Measurements from ENCODE around the gene ZNF862. TPM values are rescaled to one million over a fixed set of nuclear protein-coding genes. Genes with fewer than 3 reads are reported as not detected.

ZNF862 gene
- polyA plus RNA-seq, 3 donors, result 1.3 to 18.4 (median 2.7) TPM

DNA sequence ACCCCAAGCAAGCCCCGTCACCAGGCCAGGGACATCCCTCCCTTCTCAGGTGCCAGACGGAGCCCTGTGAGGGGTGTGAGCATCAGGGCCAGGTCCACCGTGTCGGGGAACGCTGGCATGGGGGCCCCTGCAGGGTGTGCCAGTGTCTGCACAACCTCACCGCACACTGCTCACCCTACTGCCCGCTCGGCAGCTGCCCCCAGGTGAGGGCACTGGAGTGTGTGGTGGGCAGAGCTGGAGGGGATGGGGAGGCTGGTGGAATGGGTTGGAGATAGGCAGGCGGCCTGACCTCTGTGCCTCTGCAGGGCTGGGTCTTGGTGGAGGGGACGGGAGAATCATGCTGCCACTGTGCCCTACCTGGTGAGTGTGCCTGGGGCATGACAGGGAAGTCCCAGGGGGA, 44.9 kb upstream of the ZNF862 start:
- peaks cover 3 to 28% of the 10 kb centered on the region in 2 donors for H3K27me3 ChIP-seq (ENCODE audit: control insufficient read depth in 2 of 2, insufficient read depth in 2 of 2, low read length in 2 of 2)

DNA sequence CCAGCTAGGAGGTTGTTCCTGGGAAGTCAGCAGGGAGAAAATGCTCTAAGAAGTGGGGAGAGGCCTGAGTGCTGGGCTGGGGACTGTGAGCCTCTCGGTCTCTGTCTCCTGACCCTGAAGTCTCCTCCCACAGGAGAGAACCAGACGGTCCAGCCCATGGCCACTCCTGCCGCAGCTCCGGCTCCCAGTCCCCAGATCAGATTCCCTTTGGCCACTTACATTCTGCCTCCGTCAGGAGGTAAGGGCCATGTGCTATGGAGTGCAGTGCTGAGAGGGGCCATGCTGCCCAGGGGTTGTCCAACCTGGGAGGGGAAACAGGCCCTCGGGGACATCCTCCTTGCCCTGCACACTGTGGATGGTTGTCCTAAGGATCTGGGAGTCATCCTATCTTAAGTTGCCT, 43.5 kb upstream of the ZNF862 start:
- no peaks in the 10 kb centered on the region for H3K79me2 ChIP-seq (ENCODE audit: insufficient read depth, low read length)
- H3K4me1 Mint-ChIP-seq, result peaks cover 4% of the 10 kb centered on the region
- H2AFZ ChIP-seq (ENCODE audit: insufficient read depth, low read depth, low read length, poor library complexity, severe bottlenecking), result no peak overlapping the region
- intact Hi-C loops (cut with micrococcal nuclease), result loop anchor here in 1 of 2 donors (5.0 kb wide), 1 partner anchor 132 kb away; no protein-coding TSS in a partner anchor
- H3K4me2 ChIP-seq (replicated peaks; ENCODE audit: extremely low read depth, low read length, poor library complexity, severe bottlenecking), result no peak overlapping the region
- H3K36me3 ChIP-seq (replicated peaks in 1 of 2; ENCODE audit: control insufficient read depth in 1 of 2, insufficient read depth in 2 of 2, low read length in 2 of 2), result no peaks in the 10 kb centered on the region
- H3K27ac ChIP-seq (ENCODE audit: low read depth in 1 of 2, low read length in 2 of 2), result no peak overlapping the region
- peaks cover 3 to 14% of the 10 kb centered on the region in 2 donors for H3K27me3 ChIP-seq (ENCODE audit: control insufficient read depth in 2 of 2, insufficient read depth in 2 of 2, low read length in 2 of 2)
- DNase-seq, result no peak
- H3K27me3 Mint-ChIP-seq (ENCODE audit: low read depth in 3 of 3), result peaks cover 13 to 31% (median 26%) of the 10 kb centered on the region in 3 donors
- H3K4me3 Mint-ChIP-seq, result no peak overlapping the region
- H3K9me3 ChIP-seq (replicated peaks in 1 of 2; ENCODE audit: control insufficient read depth in 1 of 2, insufficient read depth in 1 of 2, low read length in 2 of 2), result no peaks in the 10 kb centered on the region
- no peak overlapping the region for H3K9ac ChIP-seq (ENCODE audit: insufficient read depth, low read length, poor library complexity, severe bottlenecking)
- H3K27ac Mint-ChIP-seq, result no peak overlapping the region
- H3K36me3 Mint-ChIP-seq, result no peaks in the 10 kb centered on the region
- no CpG with 5 or more reads among the region's 6 CpGs for WGBS (ENCODE audit: insufficient coverage)
- no peak overlapping the region for H3K4me3 ChIP-seq (replicated peaks in 1 of 3; ENCODE audit: low read depth in 2 of 3, low read length in 3 of 3)
- peaks cover 0 to 2% (median 0%) of the 10 kb centered on the region in 7 donors for H3K9me3 Mint-ChIP-seq
- no peaks in the 10 kb centered on the region for H4K20me1 ChIP-seq (ENCODE audit: insufficient read depth, low read length)
- H3K4me1 ChIP-seq (ENCODE audit: control insufficient read depth in 1 of 2, insufficient read depth in 2 of 2, low read length in 2 of 2), result peaks cover 3 to 9% of the 10 kb centered on the region in 2 donors
- TF ChIP-seq, protein P1, sequence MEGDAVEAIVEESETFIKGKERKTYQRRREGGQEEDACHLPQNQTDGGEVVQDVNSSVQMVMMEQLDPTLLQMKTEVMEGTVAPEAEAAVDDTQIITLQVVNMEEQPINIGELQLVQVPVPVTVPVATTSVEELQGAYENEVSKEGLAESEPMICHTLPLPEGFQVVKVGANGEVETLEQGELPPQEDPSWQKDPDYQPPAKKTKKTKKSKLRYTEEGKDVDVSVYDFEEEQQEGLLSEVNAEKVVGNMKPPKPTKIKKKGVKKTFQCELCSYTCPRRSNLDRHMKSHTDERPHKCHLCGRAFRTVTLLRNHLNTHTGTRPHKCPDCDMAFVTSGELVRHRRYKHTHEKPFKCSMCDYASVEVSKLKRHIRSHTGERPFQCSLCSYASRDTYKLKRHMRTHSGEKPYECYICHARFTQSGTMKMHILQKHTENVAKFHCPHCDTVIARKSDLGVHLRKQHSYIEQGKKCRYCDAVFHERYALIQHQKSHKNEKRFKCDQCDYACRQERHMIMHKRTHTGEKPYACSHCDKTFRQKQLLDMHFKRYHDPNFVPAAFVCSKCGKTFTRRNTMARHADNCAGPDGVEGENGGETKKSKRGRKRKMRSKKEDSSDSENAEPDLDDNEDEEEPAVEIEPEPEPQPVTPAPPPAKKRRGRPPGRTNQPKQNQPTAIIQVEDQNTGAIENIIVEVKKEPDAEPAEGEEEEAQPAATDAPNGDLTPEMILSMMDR (IDR thresholded peaks at IDR 0.05), result no peak

More for the DNA sequence above, 44.9 kb upstream of the ZNF862 start:
- Histone ChIP-seq H3K9ac (ENCODE audit: insufficient read depth, low read length, poor library complexity, severe bottlenecking) (no peak overlapping the region), H2AFZ (ENCODE audit: insufficient read depth, low read depth, low read length, poor library complexity, severe bottlenecking) (no peak overlapping the region), H3K9me3 (replicated peaks in 1 of 2; ENCODE audit: control insufficient read depth in 1 of 2, insufficient read depth in 1 of 2, low read length in 2 of 2) (no peaks in the 10 kb centered on the region), H3K4me1 (ENCODE audit: control insufficient read depth in 1 of 2, insufficient read depth in 2 of 2, low read length in 2 of 2) (peaks cover 3 to 9% of the 10 kb centered on the region in 2 donors), H3K79me2 (ENCODE audit: insufficient read depth, low read length) (no peaks in the 10 kb centered on the region), H3K36me3 (replicated peaks in 1 of 2; ENCODE audit: control insufficient read depth in 1 of 2, insufficient read depth in 2 of 2, low read length in 2 of 2) (no peaks in the 10 kb centered on the region), H3K27ac (ENCODE audit: low read depth in 1 of 2, low read length in 2 of 2) (no peak overlapping the region), H3K4me3 (replicated peaks in 1 of 3; ENCODE audit: low read depth in 2 of 3, low read length in 3 of 3) (no peak overlapping the region), H3K4me2 (replicated peaks; ENCODE audit: extremely low read depth, low read length, poor library complexity, severe bottlenecking) (no peak overlapping the region), H4K20me1 (ENCODE audit: insufficient read depth, low read length) (no peaks in the 10 kb centered on the region)
- Mint-ChIP-seq H3K4me1 (peaks cover 4% of the 10 kb centered on the region), H3K9me3 (peaks cover 0 to 2% (median 0%) of the 10 kb centered on the region in 7 donors), H3K4me3 (no peak overlapping the region), H3K27ac (no peak overlapping the region), H3K27me3 (ENCODE audit: low read depth in 3 of 3) (peaks cover 25 to 45% (median 38%) of the 10 kb centered on the region in 3 donors), H3K36me3 (no peaks in the 10 kb centered on the region)
- intact Hi-C loops (cut with micrococcal nuclease), result loop anchor here in 1 of 2 donors (5.0 kb wide), 1 partner anchor 131 kb away; no protein-coding TSS in a partner anchor
- WGBS (ENCODE audit: insufficient coverage), result 89% methylated on average over 10 of the region's 10 CpGs
- DNase-seq, result no peak
- TF ChIP-seq, protein P1 (IDR thresholded peaks at IDR 0.05), result no peak

All from CD14-positive monocyte (primary cell).